Measurements from ENCODE around the gene SOX21.

SOX21 gene

GRCh38 chr13:94674609-94675348 is 37.6 kb downstream of the SOX21 start:
- peak; percentile 38 for DNase-seq

DNA sequence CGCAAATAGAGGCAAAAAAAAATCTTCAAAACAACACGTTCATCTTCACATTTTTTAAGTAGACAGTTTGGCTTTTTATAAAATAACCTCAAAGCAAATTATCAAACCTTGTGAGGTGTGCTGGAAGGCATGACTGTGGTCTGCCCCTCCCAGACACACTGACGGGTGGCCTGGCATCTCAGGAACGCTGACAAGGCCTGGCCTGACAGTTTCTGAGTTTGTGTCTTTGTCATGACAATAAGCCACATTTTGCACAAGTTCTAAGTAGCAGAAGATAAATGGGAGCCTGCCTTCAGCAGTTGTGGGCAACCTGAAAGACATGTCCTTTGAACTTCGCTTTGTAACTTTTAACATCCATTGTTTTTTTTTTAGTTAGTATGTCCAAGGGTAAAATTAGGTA is 38.5 kb downstream of the SOX21 start:
- DNase-seq, result no peak

- no peak for DNase-seq
These were observed 39.9 kb downstream of the SOX21 start for GRCh38 chr13:94672400-94672799.

- DNase-seq, result no peak
These were observed 45.2 kb downstream of the SOX21 start for GRCh38 chr13:94667190-94667589.

GRCh38 chr13:94666065-94666464 is 46.3 kb downstream of the SOX21 start:
- DNase-seq, result no peak

DNA sequence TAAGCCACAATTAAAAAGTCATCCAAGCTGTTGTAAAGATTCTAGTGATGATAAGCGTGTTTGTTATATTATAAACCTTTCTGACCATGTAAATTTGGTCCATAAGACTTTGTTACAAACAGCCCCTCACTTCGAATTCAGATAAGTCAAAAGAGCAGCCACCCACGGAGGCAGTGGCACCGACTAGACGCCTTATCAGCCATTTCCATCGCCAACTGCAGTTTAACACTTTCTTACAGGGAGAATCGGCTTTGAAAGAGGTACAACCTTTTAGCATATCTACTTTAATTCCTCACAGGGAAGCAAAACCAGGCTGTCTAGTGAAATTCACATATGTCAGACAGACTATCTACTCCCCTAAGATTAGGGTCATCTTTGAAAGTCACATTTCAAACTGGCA is 47.5 kb downstream of the SOX21 start:
- DNase-seq, result no peak

GRCh38 chr13:94662274-94662945 is 49.9 kb downstream of the SOX21 start:
- DNase-seq, result no peak

DNA sequence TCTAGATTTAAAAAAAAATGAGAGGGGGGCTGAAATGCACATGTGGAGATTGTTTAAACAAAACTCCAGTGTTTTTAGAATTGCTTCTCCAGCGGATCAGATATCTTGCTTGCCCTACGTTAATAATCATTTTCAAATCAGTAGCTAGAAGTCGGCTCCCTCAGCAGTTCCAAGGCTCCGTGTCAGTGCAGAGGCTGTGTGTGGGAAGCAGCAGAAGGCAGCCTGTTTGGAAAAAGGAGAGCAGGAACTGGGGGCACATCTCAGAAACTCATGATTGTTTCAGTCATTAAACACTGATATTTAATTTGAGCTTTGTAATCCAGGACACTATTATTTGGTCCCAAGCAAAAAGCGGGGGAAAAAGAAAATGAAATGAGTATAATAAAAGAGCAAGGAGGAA is 50.9 kb downstream of the SOX21 start:
- DNase-seq, result no peak

GRCh38 chr13:94660695-94661326 is 51.5 kb downstream of the SOX21 start:
- no peak for DNase-seq
